ENCODE results near the gene AP3D1.
"Not testable (repeated sequence)": the region's sequence is repeated elsewhere in the genome, so short reads cannot be mapped to it uniquely, and the experiment has no call there.

Gene AP3D1

DNA sequence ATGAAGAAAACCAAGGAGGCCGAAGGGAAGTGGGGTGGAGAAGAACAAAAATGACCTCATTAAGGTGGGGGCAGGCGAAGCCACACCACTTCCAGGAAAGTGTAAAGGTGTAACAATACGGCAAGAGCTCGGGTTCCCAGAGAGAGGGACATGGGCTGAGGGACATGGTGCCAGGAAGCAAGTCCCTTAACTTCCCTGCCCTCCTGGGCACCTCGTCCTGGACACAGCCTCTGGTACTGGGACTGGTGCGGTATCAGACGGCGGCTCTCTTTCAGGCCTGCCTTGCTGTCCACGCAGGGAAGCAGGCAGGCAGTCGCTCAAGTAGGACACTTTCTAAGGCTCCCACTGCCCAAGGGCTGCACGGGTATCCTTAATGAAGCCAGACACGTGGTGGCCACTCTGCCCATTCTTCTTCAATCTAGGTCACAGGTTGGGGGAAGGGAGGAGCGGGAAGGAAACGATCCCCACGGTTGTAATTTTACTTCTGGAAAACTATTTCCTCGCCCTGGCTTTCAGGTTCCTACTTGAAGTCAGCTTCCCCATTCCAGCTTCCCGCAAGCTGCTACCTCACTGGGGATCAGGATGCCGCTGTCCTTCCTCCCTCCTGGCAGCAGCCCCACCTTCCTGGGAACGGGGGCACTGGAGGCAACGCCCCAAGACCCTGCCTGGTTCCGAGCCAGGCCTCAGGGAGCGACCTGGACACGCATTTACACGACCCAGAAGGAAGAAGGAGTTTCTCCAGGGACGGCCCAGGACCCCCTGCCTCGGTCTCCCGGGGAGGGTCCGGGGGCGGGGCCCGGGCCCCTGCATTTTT is 1.2 kb downstream of the AP3D1 start:
- DNase-seq = no peak

DNA sequence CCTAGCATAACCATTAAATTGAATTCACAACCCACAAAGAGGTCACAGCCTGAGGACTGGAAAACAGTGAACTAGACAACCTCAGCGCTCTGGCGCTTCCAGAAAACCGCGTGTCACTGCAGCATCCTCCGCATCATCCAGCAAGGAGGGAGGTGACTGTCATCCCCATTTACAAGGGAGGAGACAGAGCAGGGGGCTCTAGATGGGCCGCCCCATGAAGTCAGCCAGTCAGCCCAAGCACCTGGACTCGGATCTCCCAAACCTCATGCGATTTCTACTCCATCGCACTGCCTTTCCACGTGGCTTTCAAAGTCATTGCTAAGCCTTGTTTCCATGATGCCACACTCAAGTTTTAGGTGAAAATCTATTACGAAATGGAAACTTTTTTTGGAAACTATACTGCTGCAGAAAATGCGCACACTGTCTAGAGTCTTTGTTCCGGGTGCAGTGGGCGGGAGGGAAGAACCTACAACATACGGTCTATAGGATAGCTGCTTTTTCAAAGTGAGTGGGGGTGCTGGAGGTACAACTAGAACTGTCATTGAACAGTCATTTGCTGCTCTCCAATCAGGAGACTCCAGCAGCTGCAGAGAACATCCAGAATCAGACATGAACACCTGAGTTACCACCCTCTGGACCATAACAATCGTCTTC is 2.8 kb downstream of the AP3D1 start:
- no peak for DNase-seq

GRCh38 chr19:2145831-2146241 is 5.5 kb downstream of the AP3D1 start:
- no peak for DNase-seq

GRCh38 chr19:2144190-2144589 is 7.2 kb downstream of the AP3D1 start:
- DNase-seq = no peak

GRCh38 chr19:2142173-2142829 is 9.1 kb downstream of the AP3D1 start:
- no peak for DNase-seq

GRCh38 chr19:2140138-2140569 is 11.2 kb downstream of the AP3D1 start:
- no peak for DNase-seq

DNA sequence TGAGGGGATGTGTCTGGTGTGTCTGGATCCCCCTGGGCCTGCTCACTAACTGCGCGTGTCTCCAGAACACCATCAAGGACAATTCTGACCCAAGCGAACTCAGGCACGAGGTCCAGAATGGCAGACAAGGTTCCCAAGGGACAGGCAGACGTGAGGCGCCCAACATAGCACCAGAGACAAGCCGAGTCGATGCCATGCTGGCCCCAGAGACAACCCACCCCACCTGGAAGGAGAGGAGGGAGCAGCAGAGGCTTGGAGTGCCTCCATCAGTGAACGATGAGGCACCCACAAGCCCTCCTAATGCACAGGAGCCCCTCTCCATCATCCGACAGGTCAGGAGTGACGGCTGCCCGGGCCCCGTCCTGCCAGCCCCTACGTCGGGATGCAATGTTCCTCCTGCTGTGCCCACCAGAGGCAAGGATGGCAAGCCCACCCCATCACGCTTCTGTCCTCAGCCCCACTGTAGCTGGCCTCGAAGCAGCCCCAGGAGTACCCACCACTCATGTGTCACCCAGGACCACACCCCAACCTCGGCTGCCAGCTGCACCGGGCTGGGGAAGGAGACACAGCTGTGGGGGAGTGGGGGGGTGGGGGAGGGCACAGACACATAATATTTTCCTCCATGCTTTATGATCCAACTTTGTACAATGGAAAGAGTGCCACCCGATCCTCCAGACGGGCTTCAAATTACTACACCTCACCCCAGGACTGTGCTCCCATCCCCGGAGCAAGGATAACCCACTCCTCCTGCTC is 11.8 kb downstream of the AP3D1 start:
- DNase-seq = no peak

DNA sequence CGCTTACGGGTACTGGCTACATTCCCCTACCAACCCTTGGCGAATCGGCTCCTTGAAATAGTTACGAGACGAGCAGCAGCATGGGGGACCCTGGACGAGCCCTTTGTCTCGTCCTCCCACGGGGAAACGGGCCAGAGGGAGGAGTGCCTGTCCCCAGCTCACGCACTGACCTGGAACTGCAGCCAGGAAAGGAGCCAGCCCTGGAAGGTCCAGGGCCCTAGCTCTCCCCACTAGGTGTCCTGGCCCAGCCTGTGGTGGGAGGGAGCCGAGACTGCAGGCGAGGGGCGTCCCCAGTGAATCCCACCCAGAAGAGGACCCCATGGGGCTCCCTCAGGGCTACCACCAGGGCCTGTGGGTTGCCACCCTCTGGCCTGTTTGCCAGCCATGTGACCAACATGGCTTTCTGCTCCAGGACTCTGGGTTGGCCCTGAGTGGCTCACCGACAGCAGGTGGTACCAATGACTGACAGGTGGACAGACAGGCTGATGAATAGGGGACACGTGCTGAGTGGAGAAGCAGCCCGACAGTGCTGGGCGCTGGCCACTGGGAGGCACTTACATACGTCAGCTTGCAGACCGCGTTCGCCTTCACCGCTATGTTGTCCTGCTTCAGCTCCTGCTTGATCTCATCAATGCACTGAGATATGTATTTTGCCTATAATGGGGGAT is 13.2 kb downstream of the AP3D1 start:
- DNase-seq = no peak

- DNase-seq = no peak
Observed at GRCh38 chr19:2136796-2137195, 14.6 kb downstream of the AP3D1 start.

- no peak for DNase-seq
Observed at GRCh38 chr19:2135474-2136402, 15.6 kb downstream of the AP3D1 start.

GRCh38 chr19:2132731-2133490 is 18.5 kb downstream of the AP3D1 start:
- DNase-seq = no peak

DNA sequence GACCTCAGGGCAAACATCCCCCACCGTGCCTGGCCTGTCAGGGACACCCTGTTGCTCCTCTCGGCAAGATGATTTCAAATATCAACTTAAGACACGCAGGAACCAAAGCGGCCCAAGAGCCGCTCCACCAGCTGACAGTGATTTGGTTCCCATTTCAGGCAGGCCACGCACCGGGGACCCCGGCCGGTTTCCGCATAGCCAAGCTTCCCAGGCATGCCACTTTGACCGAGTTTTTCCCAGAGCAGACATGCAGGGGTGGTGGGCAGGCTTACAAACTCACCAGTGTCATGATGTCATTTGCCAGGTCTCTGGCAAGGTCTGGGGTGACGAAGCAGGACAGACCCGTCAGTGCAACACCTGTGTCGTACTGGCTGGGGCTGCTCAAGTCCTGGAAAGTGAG is 19.2 kb downstream of the AP3D1 start:
- DNase-seq = no peak

- not testable (repeated sequence) for DNase-seq
Observed at GRCh38 chr19:2131012-2131975, 20.1 kb downstream of the AP3D1 start.

- no peak for DNase-seq
Observed at GRCh38 chr19:2129892-2130770, 21.2 kb downstream of the AP3D1 start.

GRCh38 chr19:2129486-2129885 is 21.9 kb downstream of the AP3D1 start:
- no peak for DNase-seq

DNA sequence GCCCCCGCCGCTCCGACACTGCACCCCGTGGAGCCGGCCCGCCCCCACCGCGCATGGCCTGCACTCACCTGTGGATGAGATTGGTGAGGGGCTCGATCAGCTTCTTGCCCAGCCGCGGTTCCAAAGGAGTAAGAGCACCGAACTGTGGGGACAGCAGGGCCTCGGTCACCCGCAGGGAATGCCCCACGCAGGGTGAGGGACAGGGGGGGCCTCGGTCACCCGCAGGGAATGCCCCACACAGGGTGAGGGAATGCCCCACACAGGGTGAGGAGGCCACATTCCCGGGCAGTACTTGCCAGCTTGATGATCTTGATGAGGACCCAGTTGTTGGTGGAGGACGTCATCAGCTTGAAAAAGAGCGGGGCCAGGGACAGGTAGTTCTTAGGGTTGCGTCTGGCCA is 22.3 kb downstream of the AP3D1 start:
- no peak for DNase-seq

DNA sequence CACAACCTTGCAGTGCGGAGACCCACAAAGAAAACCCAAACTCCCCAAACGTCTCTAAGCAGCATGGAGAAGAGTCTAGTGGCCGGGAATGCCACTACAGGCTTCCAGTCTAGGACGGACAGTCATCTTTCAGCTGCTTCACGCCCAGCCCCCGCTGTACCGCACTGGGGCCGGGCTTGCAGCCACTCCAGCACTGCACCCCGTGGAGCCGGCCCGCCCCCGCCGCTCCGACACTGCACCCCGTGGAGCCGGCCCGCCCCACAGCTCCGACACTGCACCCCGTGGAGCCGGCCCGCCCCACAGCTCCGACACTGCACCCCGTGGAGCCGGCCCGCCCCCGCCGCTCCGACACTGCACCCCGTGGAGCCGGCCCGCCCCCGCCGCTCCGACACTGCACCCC is 23.1 kb downstream of the AP3D1 start:
- DNase-seq = not testable (repeated sequence)

GRCh38 chr19:2127758-2128157 is 23.6 kb downstream of the AP3D1 start:
- DNase-seq = no peak
